Endothelial cell of umbilical vein (primary cell): Measurements from ENCODE around the gene GLCE. TPM values are rescaled to one million over a fixed set of nuclear protein-coding genes. Genes with fewer than 3 reads are reported as not detected.

Experiments used
- BruUV-seq: library from RNA; stranded (reverse); fragments of 400-500 nt; replicated peaks from 2 replicates; lab custom pipeline; 2021; lab: Mats Ljungman, UMichigan
- CTCF ChIA-PET: fragments of 300-600, 350-600 bp; sonication (Branson Sonifier 250); formaldehyde crosslinking; loops from one replicate; lab custom pipeline; 2021; ENCODE audit warnings: antibody characterized with exemption, inconsistent platforms; lab: Charles Lee
- POLR2A ChIA-PET: fragments of 300-600, 350-600 bp; sonication (Branson Sonifier 250); formaldehyde crosslinking; loops from one replicate; lab custom pipeline; 2021; ENCODE audit warnings: antibody characterized with exemption, inconsistent platforms; lab: Charles Lee
- DNase-seq: peaks from one replicate; pipeline ENCODE4 v3.0.0-alpha.2; 2011; ENCODE audit warnings: low read depth, low spot score
- FAIRE-seq: peaks from 2 replicates; lab custom pipeline; 2011; peaks lifted over from hg19 to GRCh38; lab: Jason Lieb, UNC
- H2AFZ ChIP-seq: 2 replicates; pipeline ENCODE4 v1.6.0; 2012; ENCODE audit warnings: low read depth, low read length, control low read depth, inconsistent platforms
- H3K27ac ChIP-seq: 2 replicates; pipeline ENCODE4 v1.5.1; 2011; ENCODE audit warnings: low read depth, mild to moderate bottlenecking, control low read depth, low read length, moderate library complexity; ENCODE audit not compliant: insufficient read depth
- H3K27me3 ChIP-seq, 2 experiments: 2 replicates each; pipeline versions ENCODE4 v1.6.0 to v1.6.1; 2011; ENCODE audit warnings: low read length in 2 of 2, mixed read lengths in 1 of 2; ENCODE audit not compliant: control insufficient read depth in 2 of 2, insufficient read depth in 2 of 2
- H3K36me3 ChIP-seq, 2 experiments: 2 replicates in 1 of 2; 3 replicates in 1 of 2; pipeline ENCODE4 v1.5.1; 2011; ENCODE audit warnings: low read length in 2 of 2, mild to moderate bottlenecking in 1 of 2, moderate library complexity in 1 of 2; ENCODE audit not compliant: control insufficient read depth in 2 of 2, insufficient read depth in 2 of 2; ENCODE audit errors: extremely low read depth in 1 of 2
- H3K4me1 ChIP-seq: 3 replicates; pipeline ENCODE4 v1.5.1; 2011; ENCODE audit warnings: mild to moderate bottlenecking, low read length; ENCODE audit not compliant: control insufficient read depth, insufficient read depth; ENCODE audit errors: extremely low read depth
- H3K4me2 ChIP-seq: 2 replicates; pipeline ENCODE4 v1.6.1; 2011; ENCODE audit warnings: low read length, control low read depth, mixed read lengths; ENCODE audit not compliant: insufficient read depth
- H3K4me3 ChIP-seq, 3 experiments: fragments of 200-600 bp in 1 of 3; sonication (generic), shearing (Covaris generic) in 1 of 3; replicated peaks in 1 of 3; 2 replicates each; pipeline ENCODE4 v1.5.1; 2011 to 2016; ENCODE audit warnings: control low read depth in 3 of 3, low read length in 3 of 3, mild to moderate bottlenecking in 2 of 3, inconsistent platforms in 1 of 3, low read depth in 1 of 3, moderate library complexity in 1 of 3; ENCODE audit not compliant: insufficient read depth in 1 of 3
- H3K79me2 ChIP-seq: 2 replicates; pipeline ENCODE4 v1.6.0; 2012; ENCODE audit warnings: low read length, inconsistent platforms; ENCODE audit not compliant: control insufficient read depth, insufficient read depth
- H3K9ac ChIP-seq: replicated peaks from 2 replicates; pipeline ENCODE3; 2011; ENCODE audit warnings: low read length, control low read depth; ENCODE audit not compliant: insufficient read depth; ENCODE audit errors: extremely low read depth
- H3K9me1 ChIP-seq: replicated peaks from 3 replicates; pipeline ENCODE4 v1.6.0; 2011; ENCODE audit warnings: mild to moderate bottlenecking, low read length; ENCODE audit not compliant: control insufficient read depth, insufficient read depth; ENCODE audit errors: extremely low read depth
- H3K9me3 ChIP-seq: replicated peaks from 2 replicates; pipeline ENCODE4 v1.5.1; 2012; ENCODE audit warnings: low read length, inconsistent platforms; ENCODE audit not compliant: control insufficient read depth, insufficient read depth
- H4K20me1 ChIP-seq: replicated peaks from 2 replicates; pipeline ENCODE3; 2011; ENCODE audit warnings: mild to moderate bottlenecking, low read length; ENCODE audit not compliant: control insufficient read depth, insufficient read depth; ENCODE audit errors: extremely low read depth
- EZH2 ChIP-seq: IDR thresholded peaks from 2 replicates; pipeline ENCODE4 v1.6.1; 2012; ENCODE audit warnings: borderline replicate concordance, low read depth, mild to moderate bottlenecking, moderate library complexity, low read length, inconsistent platforms; ENCODE audit not compliant: severe bottlenecking
- FOS ChIP-seq: IDR thresholded peaks from 2 replicates; pipeline ENCODE4 v1.6.1; 2011; ENCODE audit warnings: mild to moderate bottlenecking, low read length, moderate library complexity, borderline replicate concordance; ENCODE audit not compliant: insufficient read depth
- GATA2 ChIP-seq: IDR thresholded peaks from 2 replicates; pipeline ENCODE4 v1.7.0; 2011; ENCODE audit warnings: low read depth, mild to moderate bottlenecking, moderate library complexity, mixed read lengths, low read length; ENCODE audit not compliant: insufficient read length, insufficient read depth
- JUN ChIP-seq: IDR thresholded peaks from 2 replicates; pipeline ENCODE4 v1.6.1; 2011; ENCODE audit warnings: borderline replicate concordance, low read depth; ENCODE audit not compliant: insufficient read length, insufficient read depth
- MYC ChIP-seq: IDR thresholded peaks from one replicate; pipeline ENCODE4 v1.6.1; 2011; ENCODE audit warnings: mild to moderate bottlenecking, low read depth, low read length
- POLR2A ChIP-seq: IDR thresholded peaks from 2 replicates; pipeline ENCODE4 v1.6.1; 2012; ENCODE audit warnings: low read depth, mild to moderate bottlenecking, control low read depth, low read length
- POLR2AphosphoS5 ChIP-seq: IDR thresholded peaks from 2 replicates; pipeline ENCODE4 v1.6.1; 2012; ENCODE audit warnings: low read depth, mild to moderate bottlenecking, control low read depth, low read length, moderate library complexity; ENCODE audit not compliant: insufficient read depth
- dilution Hi-C: fragments of 300-500 bp; cut with MboI; formaldehyde crosslinking; loops from one replicate; pipeline ENCODE4 v1.15.0; 2019; ENCODE audit warnings: low sequenced_read_pairs; ENCODE audit not compliant: extremely low pct_ligation_motif_present
- intact Hi-C: fragments of 100-400 bp; cut with micrococcal nuclease; formaldehyde crosslinking; loops from one replicate; pipeline ENCODE4 v1.10.0; 2022
- polyA plus RNA-seq, 4 experiments: library from polyadenylated mRNA; depleted of rRNA in 3 of 4; stranded (reverse) in 3 of 4; unstranded in 1 of 4; fragments of >200 nt; gene quantifications; 2 replicates each; pipeline versions ENCODE4 v1.2.1 to v1.2.3, GENCODE V29; 2011 to 2012; ENCODE audit warnings: missing spikeins in 1 of 4
- total RNA-seq: library from RNA; stranded (reverse); gene quantifications from 2 replicates; pipeline ENCODE4 v1.2.3, GENCODE V29; 2021
- TF ChIP-seq, protein P1 (sequence below): IDR thresholded peaks from 2 replicates; pipeline ENCODE4 v1.6.1; 2011; ENCODE audit not compliant: insufficient read depth, insufficient read length
- TF ChIP-seq, protein P2 (sequence below), 2 donors: IDR thresholded peaks; 1 replicate in 1 of 2; 2 replicates in 1 of 2; pipeline ENCODE4 v1.5.1; 2011; ENCODE audit warnings: low read length in 2 of 2, mild to moderate bottlenecking in 2 of 2, moderate library complexity in 2 of 2, control low read depth in 1 of 2, inconsistent platforms in 1 of 2, low read depth in 1 of 2; ENCODE audit not compliant: insufficient read depth in 1 of 2; ENCODE audit errors: extremely low read depth in 1 of 2

GLCE gene
- total and polyA plus RNA-seq, 2 donors (not counting 3 experiments of a cell fraction or from before 2014, with no cell fraction given) = 48.1 to 86.6 TPM

GRCh38 chr15:69302929-69303328 is 142.5 kb downstream of the GLCE start:
- H3K4me3 ChIP-seq = no peak overlapping the region
- peaks cover 7% of the 10 kb centered on the region for H3K4me1 ChIP-seq
- no peaks in the 10 kb centered on the region for H4K20me1 ChIP-seq
- CTCF ChIA-PET = interaction anchor here (1.0 kb wide), 1 partner anchor 92 kb away, joined by 5 read pairs; no protein-coding TSS in a partner anchor
- no peak overlapping the region for H3K9ac ChIP-seq
- intact Hi-C loops = no loop called here
- H3K9me1 ChIP-seq = no peaks in the 10 kb centered on the region
- TF ChIP-seq, protein P1, sequence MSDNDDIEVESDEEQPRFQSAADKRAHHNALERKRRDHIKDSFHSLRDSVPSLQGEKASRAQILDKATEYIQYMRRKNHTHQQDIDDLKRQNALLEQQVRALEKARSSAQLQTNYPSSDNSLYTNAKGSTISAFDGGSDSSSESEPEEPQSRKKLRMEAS = no peak
- no peak for TF ChIP-seq POLR2AphosphoS5
- TF ChIP-seq JUN = no peak
- no peak for TF ChIP-seq GATA2
- no peak for TF ChIP-seq MYC
- no peak for TF ChIP-seq POLR2A
- no peak for TF ChIP-seq FOS
- TF ChIP-seq, protein P2, sequence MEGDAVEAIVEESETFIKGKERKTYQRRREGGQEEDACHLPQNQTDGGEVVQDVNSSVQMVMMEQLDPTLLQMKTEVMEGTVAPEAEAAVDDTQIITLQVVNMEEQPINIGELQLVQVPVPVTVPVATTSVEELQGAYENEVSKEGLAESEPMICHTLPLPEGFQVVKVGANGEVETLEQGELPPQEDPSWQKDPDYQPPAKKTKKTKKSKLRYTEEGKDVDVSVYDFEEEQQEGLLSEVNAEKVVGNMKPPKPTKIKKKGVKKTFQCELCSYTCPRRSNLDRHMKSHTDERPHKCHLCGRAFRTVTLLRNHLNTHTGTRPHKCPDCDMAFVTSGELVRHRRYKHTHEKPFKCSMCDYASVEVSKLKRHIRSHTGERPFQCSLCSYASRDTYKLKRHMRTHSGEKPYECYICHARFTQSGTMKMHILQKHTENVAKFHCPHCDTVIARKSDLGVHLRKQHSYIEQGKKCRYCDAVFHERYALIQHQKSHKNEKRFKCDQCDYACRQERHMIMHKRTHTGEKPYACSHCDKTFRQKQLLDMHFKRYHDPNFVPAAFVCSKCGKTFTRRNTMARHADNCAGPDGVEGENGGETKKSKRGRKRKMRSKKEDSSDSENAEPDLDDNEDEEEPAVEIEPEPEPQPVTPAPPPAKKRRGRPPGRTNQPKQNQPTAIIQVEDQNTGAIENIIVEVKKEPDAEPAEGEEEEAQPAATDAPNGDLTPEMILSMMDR (IDR thresholded peaks at IDR 0.05; ENCODE audit: extremely low read depth in 1 of 2, insufficient read depth in 1 of 2, low read depth in 1 of 2, low read length in 2 of 2) = no peak
- TF ChIP-seq EZH2 = no peak
- no peak overlapping the region for H3K27ac ChIP-seq
- peaks cover 15 to 19% of the 10 kb centered on the region in 2 experiments for H3K27me3 ChIP-seq
- no peak overlapping the region for H3K4me2 ChIP-seq
- FAIRE-seq (no peak), DNase-seq (no peak)
- H3K9me3 ChIP-seq = no peaks in the 10 kb centered on the region
- H3K36me3 ChIP-seq = no peaks in the 10 kb centered on the region
- no peaks in the 10 kb centered on the region for H3K79me2 ChIP-seq
- H2AFZ ChIP-seq = no peak overlapping the region
- no TSS peak for BruUV-seq
- POLR2A ChIA-PET = no interaction called here
- dilution Hi-C loops = no loop called here
